NCI-H2171 treated with DMSO at 0.1 percent for 48 hours (cell line): ENCODE measurements around the gene PCDHB11.
"Not testable (repeated sequence)": the region's sequence is repeated elsewhere in the genome, so short reads cannot be mapped to it uniquely, and the experiment has no call there.

Experiments
- DNase-seq: peaks from one replicate; lab custom pipeline; 2025; lab: John Stamatoyannopoulos, UW

PCDHB11 gene

GRCh38 chr5:141199359-141200235 lies at the start of gene PCDHB11:
Gene PCDHB11 (plus strand): TSS chr5:141199627. CDS start chr5:141199775, 148 bp downstream.
- peak; percentile 2 for DNase-seq

- DNase-seq = no peak
These were observed 49.6 kb upstream of the PCDHB11 start, which contains the start of gene PCDHB6 for GRCh38 chr5:141149812-141150211. Gene PCDHB6 (plus strand): TSS chr5:141150057. CDS start chr5:141150258, 201 bp downstream.

DNA sequence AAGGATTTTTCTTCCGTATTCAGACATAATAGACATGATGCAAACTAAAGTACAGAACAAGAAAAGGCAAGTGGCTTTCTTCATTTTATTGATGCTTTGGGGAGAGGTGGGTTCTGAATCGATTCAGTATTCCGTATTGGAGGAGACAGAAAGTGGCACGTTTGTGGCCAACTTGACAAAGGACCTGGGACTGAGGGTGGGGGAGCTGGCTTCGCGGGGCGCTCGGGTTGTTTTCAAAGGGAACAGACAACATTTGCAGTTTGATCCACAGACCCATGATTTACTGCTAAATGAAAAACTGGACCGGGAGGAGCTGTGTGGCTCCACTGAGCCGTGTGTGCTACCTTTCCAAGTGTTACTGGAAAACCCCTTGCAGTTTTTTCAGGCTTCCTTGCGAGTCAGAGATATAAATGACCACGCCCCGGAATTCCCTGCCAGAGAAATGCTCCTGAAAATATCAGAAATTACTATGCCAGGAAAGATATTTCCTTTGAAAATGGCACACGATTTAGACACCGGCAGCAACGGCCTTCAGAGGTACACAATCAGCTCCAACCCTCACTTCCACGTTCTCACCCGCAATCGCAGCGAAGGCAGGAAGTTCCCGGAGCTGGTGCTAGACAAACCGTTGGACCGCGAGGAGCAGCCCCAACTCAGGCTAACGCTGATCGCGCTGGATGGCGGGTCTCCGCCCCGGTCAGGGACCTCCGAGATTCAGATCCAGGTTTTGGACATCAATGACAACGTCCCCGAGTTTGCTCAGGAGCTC lies 49.0 kb upstream of the PCDHB11 start:
- DNase-seq = no peak

- DNase-seq = no peak
These were observed 48.5 kb upstream of the PCDHB11 start for GRCh38 chr5:141150993-141151325.

DNA sequence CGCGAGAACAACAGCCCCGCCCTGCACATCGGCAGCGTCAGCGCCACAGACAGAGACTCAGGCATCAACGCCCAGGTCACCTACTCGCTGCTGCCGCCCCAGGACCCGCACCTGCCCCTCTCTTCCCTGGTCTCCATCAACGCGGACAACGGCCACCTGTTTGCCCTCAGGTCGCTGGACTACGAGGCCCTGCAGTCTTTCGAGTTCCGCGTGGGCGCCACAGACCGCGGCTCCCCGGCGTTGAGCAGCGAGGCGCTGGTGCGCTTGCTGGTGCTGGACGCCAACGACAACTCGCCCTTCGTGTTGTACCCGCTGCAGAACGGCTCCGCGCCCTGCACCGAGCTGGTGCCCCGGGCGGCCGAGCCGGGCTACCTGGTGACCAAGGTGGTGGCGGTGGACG lies 47.8 kb upstream of the PCDHB11 start:
- DNase-seq = not testable (repeated sequence)

DNA sequence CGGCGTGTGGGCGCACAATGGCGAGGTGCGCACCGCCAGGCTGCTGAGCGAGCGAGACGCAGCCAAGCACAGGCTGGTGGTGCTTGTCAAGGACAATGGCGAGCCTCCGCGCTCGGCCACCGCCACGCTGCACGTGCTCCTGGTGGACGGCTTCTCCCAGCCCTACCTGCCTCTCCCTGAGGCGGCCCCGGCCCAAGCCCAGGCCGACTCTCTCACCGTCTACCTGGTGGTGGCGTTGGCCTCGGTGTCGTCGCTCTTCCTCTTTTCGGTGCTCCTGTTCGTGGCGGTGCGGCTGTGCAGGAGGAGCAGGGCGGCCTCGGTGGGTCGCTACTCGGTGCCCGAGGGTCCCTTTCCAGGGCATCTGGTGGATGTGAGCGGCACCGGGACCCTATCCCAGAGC lies 47.3 kb upstream of the PCDHB11 start:
- not testable (repeated sequence) for DNase-seq

- no peak for DNase-seq
These were observed 43.7 kb upstream of the PCDHB11 start for GRCh38 chr5:141155540-141156374.

DNA sequence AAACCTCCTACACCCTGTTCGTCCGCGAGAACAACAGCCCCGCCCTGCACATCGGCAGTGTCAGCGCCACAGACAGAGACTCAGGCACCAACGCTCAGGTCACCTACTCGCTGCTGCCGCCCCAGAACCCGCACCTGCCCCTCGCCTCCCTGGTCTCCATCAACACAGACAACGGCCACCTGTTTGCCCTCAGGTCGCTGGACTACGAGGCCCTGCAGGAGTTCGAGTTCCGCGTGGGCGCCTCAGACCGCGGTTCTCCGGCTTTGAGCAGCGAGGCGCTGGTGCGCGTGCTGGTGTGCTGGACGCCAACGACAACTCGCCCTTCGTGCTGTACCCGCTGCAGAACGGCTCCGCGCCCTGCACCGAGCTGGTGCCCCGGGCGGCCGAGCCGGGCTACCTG lies 42.1 kb upstream of the PCDHB11 start:
- DNase-seq = not testable (repeated sequence)

- not testable (repeated sequence) for DNase-seq
These were observed 41.5 kb upstream of the PCDHB11 start for GRCh38 chr5:141157901-141158300.

DNA sequence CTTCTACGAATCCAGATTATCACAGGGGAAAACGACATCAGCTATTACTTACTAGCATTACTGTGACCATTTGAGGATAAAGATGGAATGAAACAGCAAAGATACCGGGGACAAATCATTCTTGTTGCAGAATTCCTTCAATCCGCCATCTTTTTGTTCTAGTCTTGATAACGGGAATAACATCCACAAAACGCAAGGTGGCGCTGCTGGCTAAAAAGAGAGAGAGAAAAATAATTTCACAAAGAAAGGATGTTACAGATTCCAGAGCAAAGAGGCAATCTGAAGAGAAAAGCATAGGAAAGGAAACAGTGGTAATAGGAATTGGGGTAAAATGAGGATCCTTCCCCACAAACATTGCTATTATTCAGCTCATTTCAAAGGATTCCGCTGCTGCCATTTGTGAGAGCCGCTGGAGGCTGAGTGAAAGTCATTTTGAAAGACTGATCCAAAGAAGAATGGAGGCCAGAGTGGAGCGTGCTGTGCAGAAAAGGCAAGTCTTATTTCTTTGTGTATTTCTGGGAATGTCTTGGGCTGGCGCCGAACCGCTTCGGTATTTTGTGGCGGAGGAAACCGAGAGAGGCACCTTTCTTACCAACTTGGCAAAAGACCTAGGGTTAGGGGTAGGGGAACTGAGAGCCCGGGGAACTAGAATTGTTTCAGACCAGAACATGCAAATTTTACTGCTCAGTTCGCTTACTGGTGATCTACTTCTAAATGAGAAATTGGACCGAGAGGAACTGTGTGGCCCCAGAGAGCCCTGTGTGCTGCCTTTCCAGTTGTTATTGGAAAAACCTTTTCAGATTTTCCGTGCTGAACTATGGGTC lies 26.8 kb upstream of the PCDHB11 start, which contains the start of gene PCDHB7:
Gene PCDHB7, plus strand, starts transcription at position 264 of the 824 bp plus-strand sequence. Its CDS starts 192 bp downstream, at position 456.
- DNase-seq = peak; percentile 26

DNA sequence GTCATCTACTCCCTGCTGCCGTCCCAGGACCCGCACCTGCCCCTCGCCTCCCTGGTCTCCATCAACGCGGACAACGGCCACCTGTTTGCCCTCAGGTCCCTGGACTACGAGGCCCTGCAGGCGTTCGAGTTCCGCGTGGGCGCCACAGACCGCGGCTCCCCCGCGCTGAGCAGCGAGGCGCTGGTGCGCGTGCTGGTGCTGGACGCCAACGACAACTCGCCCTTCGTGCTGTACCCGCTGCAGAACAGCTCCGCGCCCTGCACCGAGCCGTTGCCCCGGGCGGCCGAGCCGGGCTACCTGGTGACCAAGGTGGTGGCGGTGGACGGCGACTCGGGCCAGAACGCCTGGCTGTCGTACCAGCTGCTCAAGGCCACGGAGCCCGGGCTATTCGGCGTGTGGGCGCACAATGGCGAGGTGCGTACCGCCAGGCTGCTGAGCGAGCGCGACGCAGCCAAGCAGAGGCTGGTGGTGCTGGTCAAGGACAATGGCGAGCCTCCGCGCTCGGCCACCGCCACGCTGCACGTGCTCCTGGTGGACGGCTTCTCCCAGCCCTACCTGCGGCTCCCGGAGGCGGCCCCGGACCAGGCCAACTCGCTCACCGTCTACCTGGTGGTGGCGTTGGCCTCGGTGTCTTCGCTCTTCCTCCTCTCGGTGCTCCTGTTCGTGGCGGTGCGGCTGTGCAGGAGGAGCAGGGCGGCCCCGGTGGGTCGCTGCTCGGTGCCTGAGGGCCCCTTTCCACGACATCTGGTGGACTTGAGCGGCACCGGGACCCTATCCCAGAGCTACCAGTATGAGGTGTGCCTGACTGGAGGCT lies 24.9 kb upstream of the PCDHB11 start:
- not testable (repeated sequence) for DNase-seq

- DNase-seq = no peak
These were observed 23.5 kb upstream of the PCDHB11 start for GRCh38 chr5:141175933-141176332.

GRCh38 chr5:141177577-141178191 lies 21.7 kb upstream of the PCDHB11 start, which contains the start of gene PCDHB8:
Gene PCDHB8 (plus strand): TSS chr5:141177790. CDS start chr5:141178035, 245 bp downstream.
- not testable (repeated sequence) for DNase-seq

DNA sequence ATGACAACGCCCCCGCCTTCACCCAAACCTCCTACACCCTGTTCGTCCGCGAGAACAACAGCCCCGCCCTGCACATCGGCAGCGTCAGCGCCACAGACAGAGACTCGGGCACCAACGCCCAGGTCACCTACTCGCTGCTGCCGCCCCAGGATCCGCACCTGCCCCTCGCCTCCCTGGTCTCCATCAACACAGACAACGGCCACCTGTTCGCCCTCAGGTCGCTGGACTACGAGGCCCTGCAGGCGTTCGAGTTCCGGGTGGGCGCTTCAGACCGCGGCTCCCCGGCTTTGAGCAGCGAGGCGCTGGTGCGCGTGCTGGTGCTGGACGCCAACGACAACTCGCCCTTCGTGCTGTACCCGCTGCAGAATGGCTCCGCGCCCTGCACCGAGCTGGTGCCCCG lies 20.1 kb upstream of the PCDHB11 start:
- not testable (repeated sequence) for DNase-seq

- DNase-seq = not testable (repeated sequence)
These were observed 19.6 kb upstream of the PCDHB11 start for GRCh38 chr5:141179876-141180275.

DNA sequence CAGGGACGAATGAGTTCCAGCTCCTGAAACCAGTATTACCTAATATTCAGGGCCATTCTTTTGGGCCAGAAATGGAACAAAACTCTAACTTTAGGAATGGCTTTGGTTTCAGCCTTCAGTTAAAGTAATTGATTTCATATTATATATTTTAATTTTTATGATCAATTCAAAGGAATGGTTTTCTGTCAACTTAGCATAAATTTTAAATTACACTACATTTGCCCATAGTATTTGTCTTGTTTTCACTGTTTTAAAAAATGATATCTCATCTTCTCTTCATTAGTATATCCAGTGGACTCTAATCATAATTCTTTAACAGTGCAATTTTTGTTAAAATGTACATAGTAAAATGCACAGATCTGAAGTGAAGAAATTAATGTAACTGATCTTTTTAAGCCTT lies 19.1 kb upstream of the PCDHB11 start:
- DNase-seq = no peak

DNA sequence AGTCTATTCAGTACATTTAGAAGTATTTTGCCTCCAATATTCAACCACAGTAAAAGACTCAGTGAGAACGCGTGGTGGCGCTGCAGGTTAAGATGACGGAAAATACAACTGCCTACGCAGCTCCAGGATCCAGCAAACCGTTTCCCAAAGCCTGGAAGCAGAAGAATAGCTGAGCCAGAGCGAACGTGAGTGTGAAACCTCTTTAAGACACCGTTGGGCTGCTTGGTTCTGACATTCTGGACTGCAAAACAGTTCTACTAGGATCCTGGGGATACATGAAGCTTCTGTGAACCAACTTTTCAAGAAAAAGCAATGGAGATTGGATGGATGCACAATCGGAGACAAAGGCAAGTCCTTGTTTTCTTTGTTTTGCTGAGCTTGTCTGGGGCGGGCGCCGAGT lies 17.2 kb upstream of the PCDHB11 start, which contains the start of gene PCDHB16:
Gene PCDHB16, plus strand, starts transcription at position 140 of the 400 bp plus-strand sequence. Its CDS starts 173 bp downstream, at position 313.
- peak; percentile 50 for DNase-seq

DNA sequence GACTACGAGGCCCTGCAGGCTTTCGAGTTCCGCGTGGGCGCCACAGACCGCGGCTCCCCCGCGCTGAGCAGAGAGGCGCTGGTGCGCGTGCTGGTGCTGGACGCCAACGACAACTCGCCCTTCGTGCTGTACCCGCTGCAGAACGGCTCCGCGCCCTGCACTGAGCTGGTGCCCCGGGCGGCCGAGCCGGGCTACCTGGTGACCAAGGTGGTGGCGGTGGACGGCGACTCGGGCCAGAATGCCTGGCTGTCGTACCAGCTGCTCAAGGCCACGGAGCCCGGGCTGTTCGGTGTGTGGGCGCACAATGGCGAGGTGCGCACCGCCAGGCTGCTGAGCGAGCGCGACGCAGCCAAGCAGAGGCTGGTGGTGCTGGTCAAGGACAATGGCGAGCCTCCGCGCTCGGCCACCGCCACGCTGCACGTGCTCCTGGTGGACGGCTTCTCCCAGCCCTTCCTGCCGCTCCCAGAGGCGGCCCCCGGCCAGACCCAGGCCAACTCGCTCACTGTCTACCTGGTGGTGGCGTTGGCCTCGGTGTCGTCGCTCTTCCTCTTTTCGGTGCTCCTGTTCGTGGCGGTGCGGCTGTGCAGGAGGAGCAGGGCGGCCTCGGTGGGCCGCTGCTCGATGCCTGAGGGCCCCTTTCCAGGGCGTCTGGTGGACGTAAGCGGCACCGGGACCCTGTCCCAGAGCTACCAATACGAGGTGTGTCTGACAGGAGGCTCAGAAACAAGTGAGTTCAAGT lies 15.1 kb upstream of the PCDHB11 start:
- DNase-seq = not testable (repeated sequence)
